GM21528 (cell line): ENCODE measurements around the gene NPC1L1.

Source experiments
- ATAC-seq: cut with Tn5 transposase; IDR thresholded peaks from one replicate; pipeline ENCODE4 v1.9.1; 2021; ENCODE audit warnings: mild to moderate bottlenecking, moderate library complexity; ENCODE audit not compliant: unreplicated experiment, low FRiP score

NPC1L1 gene

DNA sequence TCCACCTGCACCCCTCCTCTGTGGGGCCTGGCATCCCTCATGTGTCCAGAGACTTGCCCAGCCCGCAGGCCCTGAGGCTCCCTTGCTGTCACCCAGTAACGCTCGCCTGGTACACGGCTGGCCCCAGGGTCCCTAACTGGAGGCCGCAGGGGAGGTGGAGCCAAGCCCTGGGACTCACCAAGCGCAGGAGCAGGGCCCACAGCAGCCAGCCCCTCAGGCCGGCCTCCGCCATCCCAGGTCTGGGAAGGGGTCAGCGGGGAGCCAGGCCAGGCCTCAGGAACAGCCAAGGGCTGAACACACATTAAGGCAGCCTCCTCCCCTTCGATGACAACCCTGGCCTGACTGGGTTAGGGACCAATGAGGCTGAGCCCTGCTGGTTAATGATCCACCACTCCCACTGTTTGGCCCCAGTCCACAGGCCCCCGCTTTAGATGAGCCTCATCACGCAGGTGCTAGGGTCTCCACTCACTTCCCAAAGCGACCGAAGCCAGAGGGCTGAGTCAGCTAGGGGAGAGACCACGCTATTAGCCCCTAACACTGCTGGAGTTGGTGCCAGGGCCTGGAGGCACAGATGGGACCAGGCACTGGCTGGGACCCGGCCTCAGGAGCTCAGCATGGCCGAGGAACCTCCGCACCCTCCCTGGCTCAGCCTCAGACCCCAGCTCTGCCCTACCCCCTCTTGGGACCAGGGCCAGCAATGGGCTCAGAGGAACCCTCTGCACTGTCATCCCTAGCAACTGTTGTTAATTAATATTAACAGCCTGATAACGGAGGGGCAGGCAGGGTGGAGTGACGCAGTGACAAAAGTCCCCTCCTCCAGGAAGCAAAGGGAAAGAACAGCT is at the start of gene NPC1L1:
Gene NPC1L1, minus strand, starts transcription at position 303 of the 842 bp plus-strand sequence. Its CDS starts 71 bp downstream, at position 232.
- no peak for ATAC-seq

DNA sequence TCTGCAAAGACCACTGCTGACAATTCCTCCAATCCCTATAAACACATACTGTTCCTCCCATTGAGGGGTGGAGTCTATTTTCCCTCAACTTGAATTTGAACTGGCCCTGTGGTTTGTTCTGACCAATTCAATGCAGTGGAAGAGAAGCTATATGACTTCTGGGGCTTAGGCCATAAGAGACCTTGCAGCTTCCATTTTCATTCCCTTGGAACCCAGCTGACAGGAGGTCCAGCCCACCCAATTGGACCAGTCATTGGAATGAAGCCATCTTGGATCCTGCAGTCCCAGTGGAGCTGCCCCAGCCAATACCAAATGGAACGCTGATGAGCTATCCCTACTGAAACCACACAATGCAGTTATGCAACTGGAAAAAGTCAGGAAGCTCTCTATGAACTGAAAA is 49.8 kb upstream of the NPC1L1 start:
- no peak for ATAC-seq

- peak; percentile 61 for ATAC-seq
Observed at GRCh38 chr7:44587843-44588711, 46.9 kb upstream of the NPC1L1 start.

GRCh38 chr7:44583146-44583865 is 42.2 kb upstream of the NPC1L1 start:
- ATAC-seq, result no peak

- peak; percentile 83 for ATAC-seq
Observed at GRCh38 chr7:44581879-44582603, 40.9 kb upstream of the NPC1L1 start, which contains the start of gene TMED4. TMED4 (minus strand) TSS chr7:44582231; CDS start chr7:44582206, 25 bp downstream.

DNA sequence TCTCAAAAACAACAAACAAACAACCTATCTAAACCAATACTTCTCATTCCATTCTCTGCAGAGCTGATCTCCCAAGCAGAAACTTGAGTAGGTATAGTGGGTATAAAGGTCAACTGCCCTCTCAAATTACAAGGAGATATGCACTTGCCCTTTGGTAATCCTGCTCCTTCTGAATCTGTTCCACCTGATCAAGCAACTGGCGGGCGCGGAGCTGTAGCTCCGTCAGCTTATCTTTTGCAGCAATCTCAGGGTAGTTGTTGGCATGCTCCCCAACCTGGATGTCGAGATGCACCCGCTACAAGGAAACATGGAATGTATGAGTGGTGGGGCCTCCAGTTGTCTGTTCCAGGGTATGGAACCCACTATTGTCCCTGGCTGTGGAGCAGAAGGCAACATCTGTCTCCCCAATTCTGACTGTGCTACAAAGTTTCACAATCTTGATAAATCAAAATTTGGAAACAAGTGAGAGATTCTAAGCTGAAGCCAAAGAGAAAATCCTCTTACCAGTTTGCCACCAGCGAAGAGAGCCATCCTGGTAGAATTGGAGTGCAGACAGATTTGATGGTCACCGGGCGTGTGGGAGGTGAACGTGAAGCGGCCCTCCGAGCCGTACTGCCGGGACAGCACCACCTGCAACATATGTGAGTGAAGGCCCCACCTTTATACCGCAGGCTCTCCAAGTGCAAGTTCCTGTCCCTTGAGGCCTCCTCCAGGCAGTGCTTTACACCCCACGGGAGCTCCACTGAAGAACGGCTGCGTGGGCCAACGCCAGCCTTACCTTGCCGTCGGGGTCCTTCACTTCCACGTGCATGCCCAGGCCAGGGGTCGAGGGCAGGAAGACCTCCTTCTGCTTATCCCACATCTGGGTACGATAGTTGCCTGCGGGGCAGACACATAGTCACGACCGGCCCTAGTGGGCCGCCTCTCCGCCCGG is 40.1 kb upstream of the NPC1L1 start:
- ATAC-seq, result peak; percentile 26

- no peak for ATAC-seq
Observed at GRCh38 chr7:44576228-44576627, 35.1 kb upstream of the NPC1L1 start.

GRCh38 chr7:44575054-44575453 is 33.9 kb upstream of the NPC1L1 start:
- no peak for ATAC-seq

DNA sequence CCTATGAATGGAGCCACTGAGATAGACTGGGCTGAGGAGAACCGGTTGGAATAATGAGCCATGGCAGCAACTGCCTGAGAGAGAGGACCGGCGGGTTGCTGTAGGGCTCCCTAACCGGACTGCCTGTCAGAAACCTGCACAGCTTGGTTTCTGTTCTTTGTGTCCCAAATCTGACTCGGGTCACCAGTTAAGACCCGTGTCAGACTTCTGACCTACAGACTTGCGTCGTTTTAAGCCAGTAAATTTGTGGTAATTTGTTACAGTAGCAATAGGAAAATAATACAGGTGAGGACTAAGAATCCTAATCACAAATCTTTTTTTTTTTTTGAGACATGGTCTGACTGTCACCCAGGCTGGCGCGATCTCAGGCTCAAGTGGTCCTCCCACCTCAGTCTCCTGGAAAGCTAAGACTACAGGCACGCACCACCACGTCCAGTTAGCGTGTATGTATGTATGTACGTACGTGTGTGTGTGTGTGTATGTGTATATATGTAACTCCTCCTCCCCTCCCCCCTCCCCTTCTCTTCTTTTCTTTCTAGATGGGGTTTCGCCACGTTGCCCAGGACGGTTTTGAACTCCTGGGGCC is 33.2 kb upstream of the NPC1L1 start:
- no peak for ATAC-seq

GRCh38 chr7:44573464-44574286 is 32.5 kb upstream of the NPC1L1 start, which contains the start of gene DDX56:
DDX56 (minus strand) TSS chr7:44573908; CDS start chr7:44573895, 13 bp downstream.
- ATAC-seq, result peak; percentile 93

- ATAC-seq, result no peak
Observed at GRCh38 chr7:44572771-44573170, 31.6 kb upstream of the NPC1L1 start.

DNA sequence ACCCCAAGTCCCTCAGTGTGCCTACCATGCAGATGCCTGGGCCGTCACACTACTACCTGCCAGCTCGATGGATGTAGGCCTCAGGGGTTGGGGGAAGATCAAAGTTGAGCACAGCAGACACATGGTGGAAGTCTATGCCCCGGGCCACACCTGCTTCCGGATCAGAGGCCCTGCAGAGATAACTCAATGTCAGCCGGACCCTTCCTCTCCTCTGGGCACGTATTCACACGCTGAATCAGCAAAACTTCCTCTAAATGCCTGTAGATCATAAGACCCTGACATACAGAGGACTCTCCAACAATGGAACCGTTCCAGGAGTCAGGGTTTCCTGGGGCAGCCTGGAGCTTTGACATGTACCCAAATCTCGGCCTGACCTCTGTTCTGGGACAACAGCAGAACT is 28.8 kb upstream of the NPC1L1 start:
- ATAC-seq, result no peak

- no peak for ATAC-seq
Observed at GRCh38 chr7:44568771-44569560, 27.8 kb upstream of the NPC1L1 start.

DNA sequence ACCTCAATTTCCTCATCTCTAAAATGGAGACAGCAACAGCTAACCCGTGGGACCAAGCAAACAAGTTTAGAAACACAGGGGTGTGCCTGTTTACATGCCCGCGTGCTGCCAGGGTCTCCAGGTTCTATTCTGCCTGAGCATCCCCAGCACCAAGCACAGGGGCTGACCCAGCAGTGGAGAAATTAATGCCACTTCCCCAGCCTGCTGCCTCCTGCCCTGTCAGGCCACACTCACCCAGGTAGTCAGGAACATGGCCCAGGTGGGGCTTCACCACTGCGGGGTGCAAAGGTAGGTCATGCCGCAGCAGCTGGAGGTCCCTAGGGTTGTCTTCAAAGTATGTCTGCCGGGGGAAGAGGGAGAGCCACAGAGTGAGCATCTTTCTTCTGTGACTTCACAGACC is 26.8 kb upstream of the NPC1L1 start:
- no peak for ATAC-seq

DNA sequence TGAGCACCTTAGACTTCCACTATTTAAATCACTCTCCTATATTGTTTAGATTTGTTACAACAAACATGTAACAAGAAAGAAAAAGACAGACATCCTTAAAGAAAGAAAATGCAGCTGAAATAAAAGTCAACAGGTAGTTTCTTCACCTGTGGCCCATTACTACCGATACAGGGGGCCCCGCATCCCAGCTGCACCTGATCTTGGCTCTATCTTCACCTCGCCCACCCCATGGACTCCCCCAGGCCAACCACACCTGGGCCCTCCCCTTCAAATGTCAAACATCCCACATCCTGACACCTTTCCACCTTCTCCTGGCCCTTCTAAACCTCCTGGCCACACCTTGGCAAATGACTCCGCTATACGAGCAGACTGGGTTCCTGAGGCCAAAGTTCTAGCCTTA is 25.6 kb upstream of the NPC1L1 start:
- ATAC-seq, result no peak

- ATAC-seq, result no peak
Observed at GRCh38 chr7:44565795-44566559, 24.8 kb upstream of the NPC1L1 start.
